ENCODE results near the gene TMEM144. TPM values are rescaled to one million over a fixed set of nuclear protein-coding genes. Genes with fewer than 3 reads are reported as not detected.
"Not testable (repeated sequence)": the region's sequence is repeated elsewhere in the genome, so short reads cannot be mapped to it uniquely, and the experiment has no call there.

TMEM144 gene
- total and polyA plus RNA-seq, 9 donors, result 5.4 to 14.9 (median 8.4) TPM

GRCh38 chr4:158261480-158261879, 51.2 kb downstream of the TMEM144 start:
- Histone ChIP-seq H3K27me3 (no peaks in the 10 kb centered on the region), H3K27ac (no peak overlapping the region), H3K36me3 (no peaks in the 10 kb centered on the region), H3K9me3 (no peaks in the 10 kb centered on the region), H3K4me3 (no peak overlapping the region), H3K4me1 (ENCODE audit: insufficient read depth) (no peaks in the 10 kb centered on the region)
- intact Hi-C loops (cut with DNase I), result no loop called here
- 86 to 89% (median 86%) methylated on average over 4 of the region's 4 CpGs for WGBS, 3 donors
- no peak for TF ChIP-seq POLR2A (IDR thresholded peaks at IDR 0.05)
- no peak for TF ChIP-seq CTCF (IDR thresholded peaks at IDR 0.05)
- TF ChIP-seq EP300 (IDR thresholded peaks at IDR 0.05), result no peak
- DNase-seq, result no peak

GRCh38 chr4:158268553-158268952, 58.3 kb downstream of the TMEM144 start:
- no peak overlapping the region for H3K27ac ChIP-seq
- H3K4me3 ChIP-seq, result no peak overlapping the region
- no peak for DNase-seq
- no peaks in the 10 kb centered on the region for H3K36me3 ChIP-seq
- intact Hi-C loops (cut with DNase I), result no loop called here
- TF ChIP-seq POLR2A (IDR thresholded peaks at IDR 0.05) (no peak), EP300 (IDR thresholded peaks at IDR 0.05) (no peak), CTCF (IDR thresholded peaks at IDR 0.05) (no peak)
- H3K4me1 ChIP-seq (ENCODE audit: insufficient read depth), result no peaks in the 10 kb centered on the region
- H3K9me3 ChIP-seq, result no peaks in the 10 kb centered on the region
- WGBS, 3 donors, result 73 to 76% (median 76%) methylated on average over 2 of the region's 2 CpGs
- H3K27me3 ChIP-seq, result no peaks in the 10 kb centered on the region

- TF ChIP-seq CTCF (IDR thresholded peaks at IDR 0.05) (no peak), POLR2A (IDR thresholded peaks at IDR 0.05) (no peak), EP300 (IDR thresholded peaks at IDR 0.05) (no peak)
- Histone ChIP-seq H3K36me3 (no peaks in the 10 kb centered on the region), H3K27me3 (no peaks in the 10 kb centered on the region), H3K4me3 (no peak overlapping the region), H3K27ac (no peak overlapping the region), H3K9me3 (no peaks in the 10 kb centered on the region), H3K4me1 (ENCODE audit: insufficient read depth) (no peaks in the 10 kb centered on the region)
- intact Hi-C loops (cut with DNase I), result no loop called here
- 90 to 94% (median 93%) methylated on average over 5 of the region's 5 CpGs for WGBS, 3 donors
- DNase-seq, result no peak
These were observed 64.3 kb downstream of the TMEM144 start for GRCh38 chr4:158274636-158275035.

GRCh38 chr4:158277558-158277957, 67.3 kb downstream of the TMEM144 start:
- DNase-seq, result no peak
- Histone ChIP-seq H3K36me3 (no peaks in the 10 kb centered on the region), H3K27ac (no peak overlapping the region), H3K9me3 (no peaks in the 10 kb centered on the region), H3K27me3 (no peaks in the 10 kb centered on the region), H3K4me3 (no peak overlapping the region), H3K4me1 (ENCODE audit: insufficient read depth) (no peaks in the 10 kb centered on the region)
- intact Hi-C loops (cut with DNase I), result no loop called here
- 92 to 97% (median 95%) methylated on average over 8 of the region's 8 CpGs for WGBS, 3 donors
- no peak for TF ChIP-seq EP300 (IDR thresholded peaks at IDR 0.05)
- no peak for TF ChIP-seq POLR2A (IDR thresholded peaks at IDR 0.05)
- no peak for TF ChIP-seq CTCF (IDR thresholded peaks at IDR 0.05)

GRCh38 chr4:158279052-158279451, 68.8 kb downstream of the TMEM144 start:
- H3K9me3 ChIP-seq; DNase-seq; H3K27ac ChIP-seq; H3K4me1 ChIP-seq (ENCODE audit: insufficient read depth); H3K36me3 ChIP-seq; intact Hi-C loops (cut with DNase I); H3K4me3 ChIP-seq; H3K27me3 ChIP-seq: not testable (repeated sequence)
- 74 to 86% (median 83%) methylated on average over 1 of the region's 1 CpG for WGBS, 3 donors

Measured in ovary (tissue), 9 donors.